HG03196 (cell line): ENCODE measurements around the gene RAX2.
A peak's percentile ranks its signal among the peaks of the same experiment; 100 is the strongest.
"Not testable (repeated sequence)": the region's sequence is repeated elsewhere in the genome, so short reads cannot be mapped to it uniquely, and the experiment has no call there.

Experiments
- ATAC-seq: cut with Tn5 transposase; IDR thresholded peaks from one replicate; pipeline ENCODE4 v1.9.1; 2021; ENCODE audit not compliant: unreplicated experiment

RAX2 gene

GRCh38 chr19:3778899-3779723 is 7.1 kb upstream of the RAX2 start:
- no peak for ATAC-seq

GRCh38 chr19:3778104-3778867 is 6.3 kb upstream of the RAX2 start:
- no peak for ATAC-seq

- ATAC-seq: no peak
These were observed 4.5 kb upstream of the RAX2 start for GRCh38 chr19:3776479-3777040.

GRCh38 chr19:3775831-3776230 is 3.8 kb upstream of the RAX2 start:
- no peak for ATAC-seq

- no peak for ATAC-seq
These were observed 3.3 kb upstream of the RAX2 start for GRCh38 chr19:3775374-3775711.

- no peak for ATAC-seq
These were observed 2.8 kb upstream of the RAX2 start for GRCh38 chr19:3774621-3775373.

GRCh38 chr19:3773814-3774515 is 1.9 kb upstream of the RAX2 start:
- ATAC-seq: no peak

- no peak for ATAC-seq
These were observed 775 bp downstream of the RAX2 start for GRCh38 chr19:3771000-3771905.

GRCh38 chr19:3770136-3770999 is 1.7 kb downstream of the RAX2 start:
- no peak for ATAC-seq

GRCh38 chr19:3769494-3769893 is 2.5 kb downstream of the RAX2 start:
- no peak for ATAC-seq

- ATAC-seq: no peak
These were observed 3.3 kb downstream of the RAX2 start for GRCh38 chr19:3768748-3769099.

GRCh38 chr19:3768015-3768747 is 3.8 kb downstream of the RAX2 start:
- no peak for ATAC-seq

GRCh38 chr19:3767050-3767449 is 5.0 kb downstream of the RAX2 start:
- ATAC-seq: no peak

- ATAC-seq: no peak
These were observed 5.5 kb downstream of the RAX2 start for GRCh38 chr19:3766520-3766919.

GRCh38 chr19:3765757-3766156 is 6.3 kb downstream of the RAX2 start:
- not testable (repeated sequence) for ATAC-seq

GRCh38 chr19:3765121-3765520 is 6.9 kb downstream of the RAX2 start:
- ATAC-seq: no peak

GRCh38 chr19:3762501-3763459 is 9.2 kb downstream of the RAX2 start, which contains the start of gene MRPL54:
Gene MRPL54, plus strand, starts transcription at chr19:3762682. Its CDS starts 19 bp downstream, at chr19:3762701.
- peak; percentile 61 for ATAC-seq
